ENCODE results near the gene MBD1.
A peak's percentile ranks its signal among the peaks of the same experiment; 100 is the strongest.
"Not testable (repeated sequence)": the region's sequence is repeated elsewhere in the genome, so short reads cannot be mapped to it uniquely, and the experiment has no call there.

MBD1 gene

DNA sequence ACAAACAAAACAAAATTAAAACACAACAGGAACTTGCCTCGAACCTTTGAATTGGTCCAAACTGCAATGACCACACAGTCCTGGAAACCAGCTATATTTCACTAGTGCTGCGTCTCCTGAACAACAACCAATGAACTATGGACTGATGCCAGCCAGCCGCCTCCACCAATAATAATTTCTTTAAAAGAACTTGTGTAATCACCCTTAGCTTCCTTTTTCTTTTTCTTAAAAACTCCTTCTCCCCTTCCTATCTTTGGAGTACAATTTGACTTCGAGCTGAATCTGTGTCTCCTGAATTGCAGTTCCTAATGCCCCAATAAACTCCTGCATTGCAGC is 7.8 kb upstream of the MBD1 start:
- TF ChIP-seq CTCF (IDR thresholded peaks at IDR 0.05; ENCODE audit: low read depth, low read length) = no peak
- DNase-seq (ENCODE audit: extremely low read depth, low read depth) = no peak

DNA sequence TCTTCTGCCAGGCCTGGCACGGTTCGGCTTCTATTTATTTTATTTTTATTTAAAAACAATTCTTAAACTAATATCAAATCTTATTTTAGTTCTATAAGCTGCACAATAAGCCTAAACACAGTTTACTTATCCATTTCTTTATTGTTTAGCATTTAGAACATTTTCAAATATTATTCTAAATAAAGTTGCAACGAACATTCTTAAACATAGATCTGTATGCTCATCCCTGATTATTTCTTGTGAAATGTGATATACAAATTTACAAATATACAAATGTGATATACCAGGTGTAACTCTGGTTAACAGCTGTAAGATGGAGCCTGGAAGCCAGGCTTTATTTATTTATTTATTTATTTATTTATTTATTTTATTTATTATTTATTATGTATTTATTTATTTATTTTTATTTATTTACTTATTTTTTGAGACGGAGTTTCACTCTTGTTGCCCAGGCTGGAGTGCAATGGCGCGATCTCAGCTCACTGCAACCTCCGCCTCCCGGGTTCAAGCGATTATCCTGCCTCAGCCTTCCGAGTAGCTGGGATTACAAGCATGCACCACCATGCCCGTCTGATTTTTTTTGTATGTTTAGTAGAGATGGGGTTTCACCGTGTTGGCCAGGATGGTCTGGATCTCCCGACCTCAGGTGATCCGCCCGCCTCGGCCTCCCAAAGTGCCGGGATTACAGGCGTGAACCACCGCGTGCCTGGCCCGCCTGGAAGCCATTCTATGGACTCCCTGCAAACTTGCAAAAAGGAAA is 7.2 kb upstream of the MBD1 start:
- DNase-seq (ENCODE audit: extremely low read depth, low read depth) = not testable (repeated sequence)

GRCh38 chr18:50287441-50288347 is 6.4 kb upstream of the MBD1 start, which contains the start of gene CXXC1:
Gene CXXC1 (minus strand): TSS chr18:50287692. CDS start chr18:50287589, 103 bp downstream.
- peak; percentile 99 for DNase-seq (ENCODE audit: extremely low read depth, low read depth)
- peak; percentile 41 for TF ChIP-seq CTCF (IDR thresholded peaks at IDR 0.05; ENCODE audit: low read depth, low read length)

DNA sequence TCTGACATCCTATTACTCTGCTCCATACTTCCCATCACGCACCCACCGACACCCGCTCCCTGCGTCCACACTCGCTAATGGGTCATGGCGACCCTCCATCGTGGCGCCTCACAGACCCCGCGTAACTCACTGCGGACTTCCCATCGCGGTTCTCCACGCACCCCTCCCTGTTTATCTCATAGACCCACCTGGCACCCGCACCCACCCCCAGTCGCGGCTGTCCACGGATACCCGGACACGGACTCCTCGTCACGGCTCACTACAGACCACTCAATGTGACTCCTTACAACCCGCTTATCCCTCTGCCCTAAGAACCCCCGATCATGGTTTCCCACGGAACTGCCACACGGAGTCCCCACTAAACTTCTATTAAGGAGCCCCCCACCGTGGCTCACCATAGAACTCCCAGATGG is 5.7 kb upstream of the MBD1 start:
- DNase-seq (ENCODE audit: extremely low read depth, low read depth) = no peak
- no peak for TF ChIP-seq CTCF (IDR thresholded peaks at IDR 0.05; ENCODE audit: low read depth, low read length)

DNA sequence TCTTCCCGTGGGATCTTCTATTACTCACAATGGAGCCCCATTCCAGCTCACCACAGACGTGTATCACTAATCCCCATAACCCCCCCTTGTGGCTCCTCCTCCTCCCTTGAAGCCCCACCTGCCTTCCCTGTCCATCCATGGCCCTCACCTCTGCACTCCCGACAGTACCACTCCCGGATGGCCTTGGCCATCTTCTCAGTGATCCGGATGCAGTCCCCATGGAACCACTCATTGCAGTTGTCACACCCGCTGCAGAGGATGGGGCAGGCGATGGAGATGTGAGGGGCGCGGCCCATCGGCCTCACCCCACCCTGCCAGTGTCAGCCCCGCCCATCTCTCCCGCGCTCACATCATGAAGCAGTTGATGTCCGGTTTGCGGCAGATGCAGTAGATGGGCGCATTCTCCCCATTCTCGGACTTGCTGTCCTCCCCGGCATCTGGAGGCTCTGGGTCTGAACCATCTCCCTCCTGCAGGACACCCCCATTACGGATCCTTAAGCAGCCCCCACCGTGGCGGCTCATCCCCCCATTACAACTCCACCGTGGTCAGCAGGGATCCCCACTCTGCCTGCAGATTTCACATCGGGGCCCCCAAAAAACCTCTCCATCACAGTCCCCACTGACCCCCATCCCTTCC is 5.2 kb upstream of the MBD1 start:
- no peak for TF ChIP-seq CTCF (IDR thresholded peaks at IDR 0.05; ENCODE audit: low read depth, low read length)
- DNase-seq (ENCODE audit: extremely low read depth, low read depth) = no peak

GRCh38 chr18:50285631-50286321 is 4.5 kb upstream of the MBD1 start:
- DNase-seq (ENCODE audit: extremely low read depth, low read depth) = no peak
- no peak for TF ChIP-seq CTCF (IDR thresholded peaks at IDR 0.05; ENCODE audit: low read depth, low read length)

DNA sequence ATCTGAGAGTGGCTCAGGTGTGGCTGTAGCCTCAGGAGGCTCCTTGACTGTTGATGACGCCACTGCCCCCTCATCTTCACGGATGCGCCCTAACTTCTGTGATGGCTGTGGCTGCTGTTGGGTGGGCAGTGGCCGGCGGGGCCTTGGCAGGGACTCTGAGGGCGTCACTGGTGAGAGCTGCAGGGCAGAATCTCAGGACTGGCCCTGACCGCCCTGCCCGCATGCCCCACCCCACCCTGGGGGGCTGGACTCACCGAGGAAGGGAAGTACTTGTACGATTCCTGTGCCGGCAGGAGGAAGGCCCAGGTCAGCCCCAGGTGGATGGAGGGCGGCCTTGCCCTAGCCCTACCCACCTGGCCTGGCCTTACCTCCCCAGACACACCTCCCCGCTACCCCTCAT is 3.7 kb upstream of the MBD1 start:
- TF ChIP-seq CTCF (IDR thresholded peaks at IDR 0.05; ENCODE audit: low read depth, low read length) = no peak
- no peak for DNase-seq (ENCODE audit: extremely low read depth, low read depth)

Data from AG09319 (cell line).